ENCODE measurements around the gene PSME3IP1.
"Not testable (repeated sequence)": the region's sequence is repeated elsewhere in the genome, so short reads cannot be mapped to it uniquely, and the experiment has no call there.

The PSME3IP1 gene

GRCh38 chr16:57223057-57223456, 37.2 kb upstream of the PSME3IP1 start:
- no peaks in the 10 kb centered on the region for H3K27me3 ChIP-seq (ENCODE audit: insufficient read depth, low read length)
- H3K9me3 ChIP-seq (ENCODE audit: insufficient read depth, low read depth, low read length), result no peaks in the 10 kb centered on the region
- H3K9ac ChIP-seq (ENCODE audit: low read depth, low read length), result no peak overlapping the region
- H3K4me1 ChIP-seq (ENCODE audit: insufficient read depth, low read length), result no peaks in the 10 kb centered on the region
- peaks cover 80% of the 10 kb centered on the region for H3K36me3 ChIP-seq (ENCODE audit: insufficient read depth, low read depth, low read length)
- no peak overlapping the region for H3K4me3 ChIP-seq (ENCODE audit: low read length)
- H3K27ac ChIP-seq (ENCODE audit: low read length), result no peak overlapping the region

GRCh38 chr16:57216968-57217367, 31.1 kb upstream of the PSME3IP1 start:
- Histone ChIP-seq H3K27me3 (ENCODE audit: insufficient read depth, low read length) (no peaks in the 10 kb centered on the region), H3K36me3 (ENCODE audit: insufficient read depth, low read depth, low read length) (peaks cover 82% of the 10 kb centered on the region), H3K9ac (ENCODE audit: low read depth, low read length) (no peak overlapping the region), H3K27ac (ENCODE audit: low read length) (no peak overlapping the region), H3K4me3 (ENCODE audit: low read length) (no peak overlapping the region), H3K9me3 (ENCODE audit: insufficient read depth, low read depth, low read length) (no peaks in the 10 kb centered on the region), H3K4me1 (ENCODE audit: insufficient read depth, low read length) (no peaks in the 10 kb centered on the region)

- Histone ChIP-seq H3K4me3 (ENCODE audit: low read length) (no peak overlapping the region), H3K9ac (ENCODE audit: low read depth, low read length) (no peak overlapping the region), H3K36me3 (ENCODE audit: insufficient read depth, low read depth, low read length) (peaks cover 73% of the 10 kb centered on the region), H3K27ac (ENCODE audit: low read length) (no peak overlapping the region), H3K27me3 (ENCODE audit: insufficient read depth, low read length) (no peaks in the 10 kb centered on the region), H3K9me3 (ENCODE audit: insufficient read depth, low read depth, low read length) (no peaks in the 10 kb centered on the region), H3K4me1 (ENCODE audit: insufficient read depth, low read length) (no peaks in the 10 kb centered on the region)
Measured at GRCh38 chr16:57213462-57213861, 27.6 kb upstream of the PSME3IP1 start.

GRCh38 chr16:57209780-57210179, 23.9 kb upstream of the PSME3IP1 start:
- H3K36me3 ChIP-seq (ENCODE audit: insufficient read depth, low read depth, low read length), result peaks cover 69% of the 10 kb centered on the region
- no peaks in the 10 kb centered on the region for H3K4me1 ChIP-seq (ENCODE audit: insufficient read depth, low read length)
- no peak overlapping the region for H3K4me3 ChIP-seq (ENCODE audit: low read length)
- H3K9me3 ChIP-seq (ENCODE audit: insufficient read depth, low read depth, low read length), result no peaks in the 10 kb centered on the region
- no peak overlapping the region for H3K9ac ChIP-seq (ENCODE audit: low read depth, low read length)
- H3K27ac ChIP-seq (ENCODE audit: low read length), result no peak overlapping the region
- no peaks in the 10 kb centered on the region for H3K27me3 ChIP-seq (ENCODE audit: insufficient read depth, low read length)

GRCh38 chr16:57208926-57209325, 23.1 kb upstream of the PSME3IP1 start:
- Histone ChIP-seq H3K27me3 (ENCODE audit: insufficient read depth, low read length) (no peaks in the 10 kb centered on the region), H3K9ac (ENCODE audit: low read depth, low read length) (no peak overlapping the region), H3K4me3 (ENCODE audit: low read length) (no peak overlapping the region), H3K36me3 (ENCODE audit: insufficient read depth, low read depth, low read length) (peaks cover 65% of the 10 kb centered on the region), H3K4me1 (ENCODE audit: insufficient read depth, low read length) (no peaks in the 10 kb centered on the region), H3K27ac (ENCODE audit: low read length) (no peak overlapping the region), H3K9me3 (ENCODE audit: insufficient read depth, low read depth, low read length) (no peaks in the 10 kb centered on the region)

- peaks cover 48% of the 10 kb centered on the region for H3K36me3 ChIP-seq (ENCODE audit: insufficient read depth, low read depth, low read length)
- H3K27me3 ChIP-seq (ENCODE audit: insufficient read depth, low read length), result no peaks in the 10 kb centered on the region
- no peak overlapping the region for H3K9ac ChIP-seq (ENCODE audit: low read depth, low read length)
- H3K4me3 ChIP-seq (ENCODE audit: low read length), result no peak overlapping the region
- no peak overlapping the region for H3K27ac ChIP-seq (ENCODE audit: low read length)
- no peaks in the 10 kb centered on the region for H3K9me3 ChIP-seq (ENCODE audit: insufficient read depth, low read depth, low read length)
- H3K4me1 ChIP-seq (ENCODE audit: insufficient read depth, low read length), result no peaks in the 10 kb centered on the region
Measured at GRCh38 chr16:57204675-57205074, 18.8 kb upstream of the PSME3IP1 start.

GRCh38 chr16:57203451-57203850, 17.6 kb upstream of the PSME3IP1 start:
- no peak overlapping the region for H3K9ac ChIP-seq (ENCODE audit: low read depth, low read length)
- no peaks in the 10 kb centered on the region for H3K27me3 ChIP-seq (ENCODE audit: insufficient read depth, low read length)
- no peak overlapping the region for H3K4me3 ChIP-seq (ENCODE audit: low read length)
- peaks cover 37% of the 10 kb centered on the region for H3K36me3 ChIP-seq (ENCODE audit: insufficient read depth, low read depth, low read length)
- H3K9me3 ChIP-seq (ENCODE audit: insufficient read depth, low read depth, low read length), result no peaks in the 10 kb centered on the region
- no peak overlapping the region for H3K27ac ChIP-seq (ENCODE audit: low read length)
- no peaks in the 10 kb centered on the region for H3K4me1 ChIP-seq (ENCODE audit: insufficient read depth, low read length)

GRCh38 chr16:57202095-57202886, 16.5 kb upstream of the PSME3IP1 start:
- peaks cover 29% of the 10 kb centered on the region for H3K36me3 ChIP-seq (ENCODE audit: insufficient read depth, low read depth, low read length)
- no peak overlapping the region for H3K9ac ChIP-seq (ENCODE audit: low read depth, low read length)
- no peaks in the 10 kb centered on the region for H3K4me1 ChIP-seq (ENCODE audit: insufficient read depth, low read length)
- H3K4me3 ChIP-seq (ENCODE audit: low read length), result no peak overlapping the region
- no peak overlapping the region for H3K27ac ChIP-seq (ENCODE audit: low read length)
- H3K27me3 ChIP-seq (ENCODE audit: insufficient read depth, low read length), result no peaks in the 10 kb centered on the region
- H3K9me3 ChIP-seq (ENCODE audit: insufficient read depth, low read depth, low read length), result no peaks in the 10 kb centered on the region

GRCh38 chr16:57200926-57201325, 15.1 kb upstream of the PSME3IP1 start:
- H3K27ac ChIP-seq (ENCODE audit: low read length); H3K4me1 ChIP-seq (ENCODE audit: insufficient read depth, low read length); H3K9me3 ChIP-seq (ENCODE audit: insufficient read depth, low read depth, low read length); H3K27me3 ChIP-seq (ENCODE audit: insufficient read depth, low read length); H3K9ac ChIP-seq (ENCODE audit: low read depth, low read length); H3K4me3 ChIP-seq (ENCODE audit: low read length): not testable (repeated sequence)
- H3K36me3 ChIP-seq (ENCODE audit: insufficient read depth, low read depth, low read length), result peaks cover 16% of the 10 kb centered on the region

- H3K9me3 ChIP-seq (ENCODE audit: insufficient read depth, low read depth, low read length); H3K4me3 ChIP-seq (ENCODE audit: low read length); H3K9ac ChIP-seq (ENCODE audit: low read depth, low read length); H3K36me3 ChIP-seq (ENCODE audit: insufficient read depth, low read depth, low read length); H3K27ac ChIP-seq (ENCODE audit: low read length); H3K4me1 ChIP-seq (ENCODE audit: insufficient read depth, low read length); H3K27me3 ChIP-seq (ENCODE audit: insufficient read depth, low read length): not testable (repeated sequence)
Measured at GRCh38 chr16:57200321-57200720, 14.5 kb upstream of the PSME3IP1 start.

GRCh38 chr16:57196753-57197152, 10.9 kb upstream of the PSME3IP1 start:
- Histone ChIP-seq H3K36me3 (ENCODE audit: insufficient read depth, low read depth, low read length) (no peaks in the 10 kb centered on the region), H3K27ac (ENCODE audit: low read length) (no peak overlapping the region), H3K4me3 (ENCODE audit: low read length) (no peak overlapping the region), H3K9me3 (ENCODE audit: insufficient read depth, low read depth, low read length) (no peaks in the 10 kb centered on the region), H3K4me1 (ENCODE audit: insufficient read depth, low read length) (no peaks in the 10 kb centered on the region), H3K27me3 (ENCODE audit: insufficient read depth, low read length) (no peaks in the 10 kb centered on the region), H3K9ac (ENCODE audit: low read depth, low read length) (no peak overlapping the region)

GRCh38 chr16:57196286-57196685, 10.4 kb upstream of the PSME3IP1 start:
- no peaks in the 10 kb centered on the region for H3K9me3 ChIP-seq (ENCODE audit: insufficient read depth, low read depth, low read length)
- no peak overlapping the region for H3K27ac ChIP-seq (ENCODE audit: low read length)
- H3K4me1 ChIP-seq (ENCODE audit: insufficient read depth, low read length), result no peaks in the 10 kb centered on the region
- H3K9ac ChIP-seq (ENCODE audit: low read depth, low read length), result no peak overlapping the region
- no peak overlapping the region for H3K4me3 ChIP-seq (ENCODE audit: low read length)
- H3K27me3 ChIP-seq (ENCODE audit: insufficient read depth, low read length), result no peaks in the 10 kb centered on the region
- no peaks in the 10 kb centered on the region for H3K36me3 ChIP-seq (ENCODE audit: insufficient read depth, low read depth, low read length)
